GM12801 (cell line): ENCODE results near the gene LAPTM4A.

ENCODE experiments used
- CTCF ChIP-seq: IDR thresholded peaks from one replicate; pipeline ENCODE4 v1.5.1; 2011; ENCODE audit warnings: control low read depth; ENCODE audit not compliant: insufficient read length; ENCODE audit errors: extremely low read depth

The LAPTM4A gene

GRCh38 chr2:20018601-20019152 lies 32.8 kb downstream of the LAPTM4A start:
- TF ChIP-seq CTCF, result no peak

- no peak for TF ChIP-seq CTCF
Measured at GRCh38 chr2:20016346-20016745, 35.1 kb downstream of the LAPTM4A start.

GRCh38 chr2:20015482-20016083 lies 35.8 kb downstream of the LAPTM4A start:
- no peak for TF ChIP-seq CTCF

- no peak for TF ChIP-seq CTCF
Measured at GRCh38 chr2:20013126-20013849, 38.1 kb downstream of the LAPTM4A start.

- no peak for TF ChIP-seq CTCF
Measured at GRCh38 chr2:20012282-20013125, 38.9 kb downstream of the LAPTM4A start, which contains the start of gene MATN3. TSS of gene MATN3 (minus strand) at chr2:20012668. CDS start at chr2:20012631, 37 bp downstream.

GRCh38 chr2:20012032-20012281 lies 39.5 kb downstream of the LAPTM4A start:
- TF ChIP-seq CTCF, result no peak
